A549 (cell line): Measurements from ENCODE around the gene BCO1. TPM values are rescaled to one million over a fixed set of nuclear protein-coding genes. Genes with fewer than 3 reads are reported as not detected.

ENCODE experiments used
- ATAC-seq, 2 experiments: fragments of 200-7000 bp in 1 of 2; fragments of >200 bp in 1 of 2; cut with Nextera tagmentation in 1 of 2; cut with Tn5 transposase in 1 of 2; 3 replicates each; pipeline versions ENCODE4 v1.8.0 to v1.9.1; 2018 to 2020; ENCODE audit warnings: mild to moderate bottlenecking in 1 of 2, moderate library complexity in 1 of 2
- CTCF ChIA-PET: fragments of 300-600 bp; sonication (Branson Sonifier 250); formaldehyde crosslinking; extraction: SDS; loops from one replicate; lab custom pipeline; 2021; ENCODE audit warnings: antibody characterized with exemption, inconsistent platforms; lab: Yijun Ruan, JAX
- POLR2A ChIA-PET: fragments of 350-600 bp; formaldehyde crosslinking; extraction: SDS; loops from one replicate; lab custom pipeline; 2021; ENCODE audit warnings: antibody characterized with exemption, inconsistent platforms; lab: Yijun Ruan, JAX
- DNase-seq, 2 experiments: peaks; one replicate each; pipeline versions ENCODE4 v3.0.0 to v3.0.0-alpha.2; 2011 to 2016; ENCODE audit warnings: low read depth in 1 of 2, low spot score in 1 of 2
- FAIRE-seq: peaks from 2 replicates; lab custom pipeline; 2011; peaks lifted over from hg19 to GRCh38; lab: Jason Lieb, UNC
- H3K27ac ChIP-seq, 2 experiments: fragments of >200 bp; sonication (Bioruptor Twin); formaldehyde crosslinking; 3 replicates each; pipeline ENCODE4 v1.5.1; 2016 to 2017
- H3K4me1 ChIP-seq: fragments of >200 bp; sonication (Bioruptor Twin); formaldehyde crosslinking; 3 replicates; pipeline ENCODE4 v1.6.1; 2016
- H3K4me2 ChIP-seq: fragments of >200 bp; sonication (Bioruptor Twin); formaldehyde crosslinking; 3 replicates; pipeline ENCODE4 v1.6.1; 2016
- H3K4me3 ChIP-seq: fragments of >200 bp; sonication (Bioruptor Twin); formaldehyde crosslinking; 3 replicates; pipeline ENCODE4 v1.5.1; 2016
- H3K9me3 ChIP-seq: fragments of >200 bp; sonication (Bioruptor Twin); formaldehyde crosslinking; 3 replicates; pipeline ENCODE4 v1.6.1; 2016
- BHLHE40 ChIP-seq: IDR thresholded peaks from 2 replicates; pipeline ENCODE4 v1.6.1; 2012; ENCODE audit warnings: low read depth, low read length, inconsistent platforms
- CBX2 ChIP-seq: fragments of 200-600 bp; sonication (generic); IDR thresholded peaks from 2 replicates; pipeline ENCODE4 v1.6.1; 2016; ENCODE audit warnings: low read depth, mild to moderate bottlenecking, borderline replicate concordance
- CTCF ChIP-seq: fragments of >200 bp; sonication (Bioruptor Twin); formaldehyde crosslinking; IDR thresholded peaks from 3 replicates; pipeline ENCODE4 v1.5.1; 2016
- E2F6 ChIP-seq: IDR thresholded peaks from 2 replicates; pipeline ENCODE4 v1.6.1; 2012; ENCODE audit warnings: low read depth, borderline replicate concordance
- EHF ChIP-seq: fragments of 250-450 bp; sonication (Bioruptor Pico); IDR thresholded peaks from 2 replicates; pipeline ENCODE4 v1.5.0; 2020; ENCODE audit warnings: mild to moderate bottlenecking
- EHMT2 ChIP-seq: fragments of 200-600 bp; sonication (generic); IDR thresholded peaks from 2 replicates; pipeline ENCODE4 v1.6.1; 2016; ENCODE audit warnings: antibody characterized with exemption, low read depth, mild to moderate bottlenecking, moderate library complexity
- ESRRA ChIP-seq: fragments of 150-350 bp; IDR thresholded peaks from 2 replicates; pipeline ENCODE4 v1.6.1; 2014; ENCODE audit warnings: mild to moderate bottlenecking, low read length, borderline replicate concordance
- FOSB ChIP-seq: fragments of 250-450 bp; sonication (Bioruptor Pico); IDR thresholded peaks from 2 replicates; pipeline ENCODE4 v1.5.0; 2020; ENCODE audit warnings: mild to moderate bottlenecking, moderate library complexity
- FOSL2 ChIP-seq, 2 experiments: fragments of 450-650 bp in 1 of 2; fragments of >200 bp in 1 of 2; sonication (Bioruptor Twin) in 1 of 2; formaldehyde crosslinking; IDR thresholded peaks; 2 replicates each; pipeline versions ENCODE4 v1.5.0 to v1.6.1; 2016 to 2020; ENCODE audit warnings: mild to moderate bottlenecking in 1 of 2, moderate library complexity in 1 of 2
- FOXS1 ChIP-seq: fragments of 250-450 bp; sonication (Bioruptor Pico); IDR thresholded peaks from 2 replicates; pipeline ENCODE4 v1.5.0; 2020; ENCODE audit warnings: mild to moderate bottlenecking, moderate library complexity
- HEYL ChIP-seq: fragments of 250-450 bp; sonication (Bioruptor Pico); IDR thresholded peaks from 2 replicates; pipeline ENCODE4 v1.8.0; 2021; ENCODE audit warnings: mild to moderate bottlenecking, moderate library complexity
- HMGXB4 ChIP-seq: fragments of 250-450 bp; sonication (Bioruptor Pico); IDR thresholded peaks from 2 replicates; pipeline ENCODE4 v1.5.0; 2021; ENCODE audit warnings: mild to moderate bottlenecking, moderate library complexity, borderline replicate concordance
- HOXB5 ChIP-seq: fragments of 250-450 bp; sonication (Bioruptor Pico); IDR thresholded peaks from 2 replicates; pipeline ENCODE4 v1.5.0; 2020; ENCODE audit warnings: mild to moderate bottlenecking, moderate library complexity
- JUN ChIP-seq, 2 experiments: fragments of >200 bp; sonication (Bioruptor Twin); formaldehyde crosslinking; IDR thresholded peaks; 2 replicates in 1 of 2; 3 replicates in 1 of 2; pipeline ENCODE4 v1.6.1; 2016 to 2017
- JUNB ChIP-seq: fragments of >200 bp; sonication (Bioruptor Twin); formaldehyde crosslinking; IDR thresholded peaks from 2 replicates; pipeline ENCODE4 v1.6.1; 2016
- MYC ChIP-seq: IDR thresholded peaks from 2 replicates; pipeline ENCODE4 v1.6.1; 2012; ENCODE audit warnings: mild to moderate bottlenecking, inconsistent platforms, low read length, improper control_type of control experiment, borderline replicate concordance
- NR3C1 ChIP-seq: fragments of >200 bp; sonication (Bioruptor Twin); formaldehyde crosslinking; IDR thresholded peaks from 3 replicates; pipeline ENCODE4 v1.6.1; 2017
- PHF8 ChIP-seq: fragments of 200-600 bp; sonication (generic); IDR thresholded peaks from 2 replicates; pipeline ENCODE4 v1.6.1; 2016; ENCODE audit warnings: low read depth, mild to moderate bottlenecking, antibody characterized with exemption, moderate library complexity, borderline replicate concordance
- POLR2A ChIP-seq: IDR thresholded peaks from 2 replicates; pipeline ENCODE4 v1.6.1; 2012; ENCODE audit warnings: mild to moderate bottlenecking, low read length
- RAD21 ChIP-seq, 2 experiments: fragments of >200 bp in 1 of 2; sonication (Bioruptor Twin) in 1 of 2; formaldehyde crosslinking in 1 of 2; IDR thresholded peaks in 1 of 2; conservative IDR thresholded peaks in 1 of 2; 2 replicates in 1 of 2; 3 replicates in 1 of 2; pipeline ENCODE4 v1.6.1; 2012 to 2018; ENCODE audit warnings: inconsistent platforms in 1 of 2
- RARB ChIP-seq: fragments of 250-450 bp; sonication (Bioruptor Pico); IDR thresholded peaks from 2 replicates; pipeline ENCODE4 v1.8.0; 2021; ENCODE audit warnings: mild to moderate bottlenecking, moderate library complexity
- RCOR1 ChIP-seq: fragments of 150-350 bp; IDR thresholded peaks from 2 replicates; pipeline ENCODE4 v1.6.1; 2014; ENCODE audit warnings: antibody characterized with exemption, low read length, low read depth
- SREBF2 ChIP-seq: fragments of 450-650 bp; IDR thresholded peaks from 2 replicates; pipeline ENCODE4 v1.6.1; 2014; ENCODE audit warnings: mild to moderate bottlenecking, moderate library complexity
- TFCP2L1 ChIP-seq: fragments of 250-450 bp; sonication (Bioruptor Pico); IDR thresholded peaks from 2 replicates; pipeline ENCODE4 v1.5.0; 2021; ENCODE audit warnings: mild to moderate bottlenecking
- TP53 ChIP-seq: fragments of 250-450 bp; sonication (Bioruptor Pico); IDR thresholded peaks from 2 replicates; pipeline ENCODE4 v1.5.0; 2021; ENCODE audit warnings: mild to moderate bottlenecking, moderate library complexity
- ZC3H11A ChIP-seq: fragments of 450-650 bp; IDR thresholded peaks from 2 replicates; pipeline ENCODE4 v1.6.1; 2014; ENCODE audit warnings: antibody characterized with exemption, mild to moderate bottlenecking
- ZSCAN20 ChIP-seq: fragments of 250-450 bp; sonication (Bioruptor Pico); IDR thresholded peaks from 2 replicates; pipeline ENCODE4 v1.8.0; 2022; ENCODE audit warnings: mild to moderate bottlenecking, moderate library complexity
- WGBS: methylation state at CpG from one replicate; pipeline ENCODE4 v1.1.6; 2017; ENCODE audit errors: missing lambda C conversion rate; 5-methylcytosine and 5-hydroxymethylcytosine counted together
- polyA plus RNA-seq, 4 experiments: library from polyadenylated mRNA; depleted of rRNA in 3 of 4; stranded (reverse); fragments of >200 nt; fragmentation: RNase III in 1 of 4; extraction: RNeasy Plus Mini Kit Qiagen cat#74134 plus additional on column Dnase treatment in 1 of 4; gene quantifications; 2 replicates in 3 of 4; 3 replicates in 1 of 4; pipeline ENCODE4 v1.2.3, GENCODE V29; 2011 to 2017
- TF ChIP-seq, protein P1 (sequence below): fragments of 200-600 bp; sonication (generic); IDR thresholded peaks from 2 replicates; pipeline ENCODE4 v1.6.1; 2016; ENCODE audit warnings: antibody characterized with exemption, mild to moderate bottlenecking, moderate library complexity
- TF ChIP-seq, protein P2 (sequence below): fragments of >200 bp; sonication (Bioruptor Twin); formaldehyde crosslinking; IDR thresholded peaks from 3 replicates; pipeline ENCODE4 v1.6.1; 2016

BCO1 gene
- polyA plus RNA-seq, 2 of the 4 experiments (the other 2 are of a cell fraction) = 5.0 to 6.2 TPM

DNA sequence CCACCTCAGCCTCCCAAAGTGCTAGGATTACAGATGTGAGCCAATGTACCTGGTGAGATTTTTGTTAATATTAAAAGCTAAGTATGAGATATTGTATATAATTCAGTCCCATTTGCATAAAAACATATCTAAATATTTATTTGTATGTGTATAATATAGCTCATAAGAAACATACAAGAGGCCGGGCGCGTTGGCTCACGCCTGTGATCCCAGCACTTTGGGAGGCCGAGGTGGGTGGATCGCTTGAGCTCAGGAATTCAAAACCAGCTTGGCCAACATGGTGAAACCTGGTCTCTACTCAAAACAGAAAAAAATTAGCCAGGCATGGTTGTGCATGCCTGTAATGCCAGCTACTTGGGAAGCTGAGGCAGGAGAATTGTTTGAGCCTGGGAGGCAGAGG, 16.8 kb upstream of the BCO1 start:
- H3K4me3 ChIP-seq = no peak overlapping the region
- ChIA-PET POLR2A (no interaction called here), CTCF (interaction anchor here (1.1 to 2.2 kb wide), 3 partner anchors 10 to 78 kb away, joined by 3 to 7 read pairs (median 4); no protein-coding TSS in a partner anchor)
- WGBS = 85% methylated on average over 6 of the region's 6 CpGs
- H3K4me1 ChIP-seq = no peaks in the 10 kb centered on the region
- no peak for TF ChIP-seq PHF8
- TF ChIP-seq RCOR1 = no peak
- no peak for TF ChIP-seq FOXS1 (CRISPR knock-in tag)
- TF ChIP-seq MYC = no peak
- TF ChIP-seq RAD21 (conservative IDR thresholded peaks at IDR 0.05 in 1 of 2, IDR thresholded peaks at IDR 0.05 in 1 of 2) = no peak
- TF ChIP-seq CBX2 = no peak
- no peak for TF ChIP-seq TP53 (CRISPR knock-in tag)
- no peak for TF ChIP-seq HMGXB4 (CRISPR knock-in tag)
- no peak for TF ChIP-seq FOSB (CRISPR knock-in tag)
- TF ChIP-seq, protein P1, sequence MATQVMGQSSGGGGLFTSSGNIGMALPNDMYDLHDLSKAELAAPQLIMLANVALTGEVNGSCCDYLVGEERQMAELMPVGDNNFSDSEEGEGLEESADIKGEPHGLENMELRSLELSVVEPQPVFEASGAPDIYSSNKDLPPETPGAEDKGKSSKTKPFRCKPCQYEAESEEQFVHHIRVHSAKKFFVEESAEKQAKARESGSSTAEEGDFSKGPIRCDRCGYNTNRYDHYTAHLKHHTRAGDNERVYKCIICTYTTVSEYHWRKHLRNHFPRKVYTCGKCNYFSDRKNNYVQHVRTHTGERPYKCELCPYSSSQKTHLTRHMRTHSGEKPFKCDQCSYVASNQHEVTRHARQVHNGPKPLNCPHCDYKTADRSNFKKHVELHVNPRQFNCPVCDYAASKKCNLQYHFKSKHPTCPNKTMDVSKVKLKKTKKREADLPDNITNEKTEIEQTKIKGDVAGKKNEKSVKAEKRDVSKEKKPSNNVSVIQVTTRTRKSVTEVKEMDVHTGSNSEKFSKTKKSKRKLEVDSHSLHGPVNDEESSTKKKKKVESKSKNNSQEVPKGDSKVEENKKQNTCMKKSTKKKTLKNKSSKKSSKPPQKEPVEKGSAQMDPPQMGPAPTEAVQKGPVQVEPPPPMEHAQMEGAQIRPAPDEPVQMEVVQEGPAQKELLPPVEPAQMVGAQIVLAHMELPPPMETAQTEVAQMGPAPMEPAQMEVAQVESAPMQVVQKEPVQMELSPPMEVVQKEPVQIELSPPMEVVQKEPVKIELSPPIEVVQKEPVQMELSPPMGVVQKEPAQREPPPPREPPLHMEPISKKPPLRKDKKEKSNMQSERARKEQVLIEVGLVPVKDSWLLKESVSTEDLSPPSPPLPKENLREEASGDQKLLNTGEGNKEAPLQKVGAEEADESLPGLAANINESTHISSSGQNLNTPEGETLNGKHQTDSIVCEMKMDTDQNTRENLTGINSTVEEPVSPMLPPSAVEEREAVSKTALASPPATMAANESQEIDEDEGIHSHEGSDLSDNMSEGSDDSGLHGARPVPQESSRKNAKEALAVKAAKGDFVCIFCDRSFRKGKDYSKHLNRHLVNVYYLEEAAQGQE = no peak
- TF ChIP-seq JUN (IDR thresholded peaks at IDR 0.05) = no peak
- no peak for TF ChIP-seq HEYL (CRISPR knock-in tag)
- TF ChIP-seq TFCP2L1 (CRISPR knock-in tag) = no peak
- no peak for TF ChIP-seq POLR2A
- no peak for ATAC-seq
- H3K9me3 ChIP-seq = no peaks in the 10 kb centered on the region
- no peak overlapping the region for H3K27ac ChIP-seq
- no peak for FAIRE-seq
- H3K4me2 ChIP-seq = no peak overlapping the region
- no peak for DNase-seq

DNA sequence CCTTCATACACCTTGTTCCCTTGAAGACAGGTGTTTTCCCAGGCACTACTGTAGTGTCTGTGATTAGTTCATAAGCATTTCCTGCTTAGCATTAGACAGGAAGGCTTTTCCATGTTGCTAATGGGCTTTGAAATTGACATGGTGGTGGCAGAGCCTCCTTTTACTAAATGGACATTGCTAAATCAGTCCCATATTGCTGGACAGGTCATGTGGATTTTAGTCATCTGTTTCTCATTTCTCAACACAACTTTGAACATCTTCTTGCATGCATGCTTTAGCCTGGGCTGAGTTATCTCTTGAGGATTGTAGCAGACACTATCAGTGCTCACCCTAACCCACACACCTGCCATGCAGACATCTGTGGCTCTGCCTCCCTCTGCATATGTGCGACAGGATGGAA, 13.7 kb upstream of the BCO1 start:
- no peaks in the 10 kb centered on the region for H3K9me3 ChIP-seq
- no peak overlapping the region for H3K4me2 ChIP-seq
- no peaks in the 10 kb centered on the region for H3K4me1 ChIP-seq
- WGBS = 100% methylated on average over 1 of the region's 1 CpG
- ATAC-seq (no peak), FAIRE-seq (no peak), DNase-seq (no peak)
- POLR2A ChIA-PET = no interaction called here
- no peak overlapping the region for H3K4me3 ChIP-seq
- CTCF ChIA-PET = no interaction called here
- TF ChIP-seq FOSL2 (IDR thresholded peaks at IDR 0.05) = no peak
- TF ChIP-seq FOSL2 (CRISPR knock-in tag; IDR thresholded peaks at IDR 0.05) = no peak
- no peak for TF ChIP-seq E2F6
- TF ChIP-seq ZSCAN20 (CRISPR knock-in tag) = no peak
- TF ChIP-seq EHMT2 = no peak
- no peak for TF ChIP-seq ZC3H11A
- TF ChIP-seq POLR2A = no peak
- TF ChIP-seq RCOR1 = no peak
- TF ChIP-seq TP53 (CRISPR knock-in tag) = no peak
- no peak for TF ChIP-seq JUN (IDR thresholded peaks at IDR 0.05)
- TF ChIP-seq, protein P2, sequence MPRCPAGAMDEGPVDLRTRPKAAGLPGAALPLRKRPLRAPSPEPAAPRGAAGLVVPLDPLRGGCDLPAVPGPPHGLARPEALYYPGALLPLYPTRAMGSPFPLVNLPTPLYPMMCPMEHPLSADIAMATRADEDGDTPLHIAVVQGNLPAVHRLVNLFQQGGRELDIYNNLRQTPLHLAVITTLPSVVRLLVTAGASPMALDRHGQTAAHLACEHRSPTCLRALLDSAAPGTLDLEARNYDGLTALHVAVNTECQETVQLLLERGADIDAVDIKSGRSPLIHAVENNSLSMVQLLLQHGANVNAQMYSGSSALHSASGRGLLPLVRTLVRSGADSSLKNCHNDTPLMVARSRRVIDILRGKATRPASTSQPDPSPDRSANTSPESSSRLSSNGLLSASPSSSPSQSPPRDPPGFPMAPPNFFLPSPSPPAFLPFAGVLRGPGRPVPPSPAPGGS = no peak
- no peak for TF ChIP-seq RARB (CRISPR knock-in tag)
- no peak for TF ChIP-seq EHF (CRISPR knock-in tag)
- no peak for TF ChIP-seq FOXS1 (CRISPR knock-in tag)
- TF ChIP-seq NR3C1 = no peak
- TF ChIP-seq HOXB5 (CRISPR knock-in tag) = no peak
- TF ChIP-seq JUNB = no peak
- no peak for TF ChIP-seq CTCF
- no peak for TF ChIP-seq SREBF2
- no peak for TF ChIP-seq BHLHE40
- TF ChIP-seq ESRRA = no peak
- no peak overlapping the region for H3K27ac ChIP-seq
